HK-2 (cell line): Measurements from ENCODE around the gene NEDD8.

Experiments used
- DNase-seq: peaks from one replicate; pipeline ENCODE4 v3.0.0-alpha.2; 2018; ENCODE audit not compliant: unreplicated experiment

The NEDD8 gene

GRCh38 chr14:24232121-24232644 lies at the start of gene NEDD8:
TSS of gene NEDD8 (minus strand) at chr14:24232367. CDS start at chr14:24232267, 100 bp downstream.
- DNase-seq = peak; percentile 88

GRCh38 chr14:24281636-24282035 lies 49.5 kb upstream of the NEDD8 start:
- DNase-seq = no peak

GRCh38 chr14:24280797-24281460 lies 48.8 kb upstream of the NEDD8 start:
- DNase-seq = no peak

GRCh38 chr14:24279301-24280186 lies 47.4 kb upstream of the NEDD8 start:
- peak; percentile 30 for DNase-seq

GRCh38 chr14:24278424-24278823 lies 46.3 kb upstream of the NEDD8 start:
- DNase-seq = no peak

GRCh38 chr14:24277606-24278321 lies 45.6 kb upstream of the NEDD8 start:
- no peak for DNase-seq

GRCh38 chr14:24277071-24277470 lies 44.9 kb upstream of the NEDD8 start:
- no peak for DNase-seq

GRCh38 chr14:24274101-24274543 lies 42.0 kb upstream of the NEDD8 start:
- DNase-seq = no peak

GRCh38 chr14:24273422-24273998 lies 41.3 kb upstream of the NEDD8 start:
- no peak for DNase-seq

- no peak for DNase-seq
Observed at GRCh38 chr14:24272467-24272866, 40.3 kb upstream of the NEDD8 start.

GRCh38 chr14:24271834-24272263 lies 39.7 kb upstream of the NEDD8 start:
- DNase-seq = no peak

GRCh38 chr14:24271134-24271833 lies 39.1 kb upstream of the NEDD8 start, which contains the start of gene RABGGTA:
TSS of gene RABGGTA (minus strand) at chr14:24271597. CDS start at chr14:24271115, 482 bp downstream.
- peak; percentile 85 for DNase-seq

GRCh38 chr14:24270537-24271133 lies 38.5 kb upstream of the NEDD8 start:
- DNase-seq = no peak

- no peak for DNase-seq
Observed at GRCh38 chr14:24269910-24270536, 37.9 kb upstream of the NEDD8 start.

- DNase-seq = no peak
Observed at GRCh38 chr14:24269368-24269767, 37.2 kb upstream of the NEDD8 start.

- DNase-seq = no peak
Observed at GRCh38 chr14:24268225-24268624, 36.1 kb upstream of the NEDD8 start.

GRCh38 chr14:24267516-24267915 lies 35.3 kb upstream of the NEDD8 start:
- no peak for DNase-seq

- DNase-seq = no peak
Observed at GRCh38 chr14:24266344-24267244, 34.4 kb upstream of the NEDD8 start.

- no peak for DNase-seq
Observed at GRCh38 chr14:24264298-24264697, 32.1 kb upstream of the NEDD8 start.
